IMR-90 (cell line): Measurements from ENCODE around the gene DAAM2.

ENCODE experiments used
- BHLHE40 ChIP-seq: fragments of 150-350 bp; IDR thresholded peaks from 2 replicates; pipeline ENCODE4 v1.6.1; 2016; ENCODE audit warnings: mild to moderate bottlenecking, low read depth, low read length
- CEBPB ChIP-seq: IDR thresholded peaks from 2 replicates; pipeline ENCODE4 v1.6.1; 2012; ENCODE audit warnings: low read depth, low read length, improper control_type of control experiment
- CHD1 ChIP-seq: IDR thresholded peaks from 2 replicates; pipeline ENCODE4 v1.6.1; 2012; ENCODE audit warnings: low read depth, low read length, improper control_type of control experiment
- MAZ ChIP-seq: IDR thresholded peaks from 2 replicates; pipeline ENCODE4 v1.6.1; 2012; ENCODE audit warnings: low read depth, mild to moderate bottlenecking, low read length, improper control_type of control experiment, moderate library complexity, borderline replicate concordance
- MXI1 ChIP-seq: IDR thresholded peaks from 2 replicates; pipeline ENCODE4 v1.6.1; 2012; ENCODE audit warnings: low read depth, mild to moderate bottlenecking, low read length, moderate library complexity, borderline replicate concordance
- POLR2A ChIP-seq: IDR thresholded peaks from 2 replicates; pipeline ENCODE4 v1.6.1; 2012; ENCODE audit warnings: mild to moderate bottlenecking, low read depth, low read length
- RFX5 ChIP-seq: IDR thresholded peaks from 2 replicates; pipeline ENCODE4 v1.8.0; 2012; ENCODE audit warnings: low read depth, mild to moderate bottlenecking, low read length, moderate library complexity
- TF ChIP-seq, protein P1 (sequence below): fragments of 150-350 bp; IDR thresholded peaks from 2 replicates; pipeline ENCODE4 v1.6.1; 2017; ENCODE audit warnings: mild to moderate bottlenecking, antibody characterized with exemption, low read length, low read depth
- TF ChIP-seq, protein P2 (sequence below): conservative IDR thresholded peaks from 2 replicates; pipeline ENCODE4 v1.5.1; 2012; ENCODE audit warnings: mild to moderate bottlenecking, low read depth, low read length, improper control_type of control experiment

DNA sequence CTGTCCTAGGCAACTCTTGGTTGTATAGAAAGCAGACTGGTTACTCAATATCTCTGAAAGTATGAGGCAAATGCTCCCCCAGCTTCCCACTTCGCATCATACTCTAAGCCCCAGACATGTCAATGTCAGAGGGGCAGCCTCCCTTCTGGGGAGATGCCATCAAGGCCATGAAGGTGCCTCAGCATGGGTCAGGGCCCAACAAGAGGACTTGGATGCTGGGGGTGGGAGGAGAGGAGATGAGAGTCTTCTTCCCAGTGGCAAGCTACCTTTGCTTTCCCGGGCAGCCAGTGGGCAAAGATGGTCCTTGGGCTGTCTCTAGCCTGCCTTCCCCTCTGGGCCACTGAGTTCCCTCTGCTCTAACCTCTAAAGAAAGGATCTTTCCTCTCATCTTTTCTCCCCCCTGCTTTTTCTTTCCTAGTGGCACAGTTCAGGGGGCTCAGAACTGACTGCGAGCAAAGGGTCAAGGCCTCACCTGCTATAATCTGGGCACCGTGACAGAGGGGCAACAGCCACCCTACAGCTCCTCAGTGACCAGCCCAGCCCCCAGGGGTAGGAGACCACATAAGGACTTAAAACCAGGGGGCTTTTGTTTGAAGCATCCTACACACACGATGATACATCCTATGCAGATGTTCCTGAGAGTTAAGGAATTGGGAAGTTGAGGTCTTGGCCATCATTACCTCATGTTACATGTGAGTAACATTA lies 115.8 kb downstream of the DAAM2 start:
- TF ChIP-seq, protein P1, sequence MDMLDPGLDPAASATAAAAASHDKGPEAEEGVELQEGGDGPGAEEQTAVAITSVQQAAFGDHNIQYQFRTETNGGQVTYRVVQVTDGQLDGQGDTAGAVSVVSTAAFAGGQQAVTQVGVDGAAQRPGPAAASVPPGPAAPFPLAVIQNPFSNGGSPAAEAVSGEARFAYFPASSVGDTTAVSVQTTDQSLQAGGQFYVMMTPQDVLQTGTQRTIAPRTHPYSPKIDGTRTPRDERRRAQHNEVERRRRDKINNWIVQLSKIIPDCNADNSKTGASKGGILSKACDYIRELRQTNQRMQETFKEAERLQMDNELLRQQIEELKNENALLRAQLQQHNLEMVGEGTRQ, result no peak
- TF ChIP-seq RFX5 (no peak), CHD1 (no peak), POLR2A (no peak), BHLHE40 (no peak), MXI1 (no peak), MAZ (no peak), CEBPB (no peak)
- TF ChIP-seq, protein P2, sequence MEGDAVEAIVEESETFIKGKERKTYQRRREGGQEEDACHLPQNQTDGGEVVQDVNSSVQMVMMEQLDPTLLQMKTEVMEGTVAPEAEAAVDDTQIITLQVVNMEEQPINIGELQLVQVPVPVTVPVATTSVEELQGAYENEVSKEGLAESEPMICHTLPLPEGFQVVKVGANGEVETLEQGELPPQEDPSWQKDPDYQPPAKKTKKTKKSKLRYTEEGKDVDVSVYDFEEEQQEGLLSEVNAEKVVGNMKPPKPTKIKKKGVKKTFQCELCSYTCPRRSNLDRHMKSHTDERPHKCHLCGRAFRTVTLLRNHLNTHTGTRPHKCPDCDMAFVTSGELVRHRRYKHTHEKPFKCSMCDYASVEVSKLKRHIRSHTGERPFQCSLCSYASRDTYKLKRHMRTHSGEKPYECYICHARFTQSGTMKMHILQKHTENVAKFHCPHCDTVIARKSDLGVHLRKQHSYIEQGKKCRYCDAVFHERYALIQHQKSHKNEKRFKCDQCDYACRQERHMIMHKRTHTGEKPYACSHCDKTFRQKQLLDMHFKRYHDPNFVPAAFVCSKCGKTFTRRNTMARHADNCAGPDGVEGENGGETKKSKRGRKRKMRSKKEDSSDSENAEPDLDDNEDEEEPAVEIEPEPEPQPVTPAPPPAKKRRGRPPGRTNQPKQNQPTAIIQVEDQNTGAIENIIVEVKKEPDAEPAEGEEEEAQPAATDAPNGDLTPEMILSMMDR, result no peak
